CD4-positive, alpha-beta memory T cell (primary cell): ENCODE results near the gene TMEM163. TPM values are rescaled to one million over a fixed set of nuclear protein-coding genes. Genes with fewer than 3 reads are reported as not detected.

Experiments
- CTCF ChIA-PET: fragments of 350-600 bp; sonication (Branson Sonifier 250); formaldehyde crosslinking; loops from one replicate; lab custom pipeline; 2021; ENCODE audit warnings: inconsistent platforms; ENCODE audit not compliant: partially characterized antibody; lab: Charles Lee
- POLR2A ChIA-PET: fragments of 350-600 bp; sonication (Branson Sonifier 250); formaldehyde crosslinking; loops from one replicate; lab custom pipeline; 2021; ENCODE audit not compliant: partially characterized antibody; lab: Charles Lee
- DNase-seq, 5 donors: peaks; one replicate each; pipeline versions ENCODE4 v3.0.0 to v3.0.0-alpha.2; 2020 to 2022; ENCODE audit warnings: mixed read lengths in 1 of 5
- H3K27ac ChIP-seq: one replicate; pipeline ENCODE4 v1.7.0; 2013; ENCODE audit warnings: low read depth, low read length
- H3K27me3 ChIP-seq: 2 replicates; pipeline ENCODE4 v1.7.0; 2013; ENCODE audit warnings: mild to moderate bottlenecking, low read length, moderate library complexity; ENCODE audit not compliant: insufficient read depth
- H3K36me3 ChIP-seq: 2 replicates; pipeline ENCODE4 v1.7.0; 2013; ENCODE audit warnings: mild to moderate bottlenecking, low read length, moderate library complexity; ENCODE audit not compliant: insufficient read depth
- H3K4me1 ChIP-seq: 2 replicates; pipeline ENCODE4 v1.7.0; 2013; ENCODE audit warnings: mild to moderate bottlenecking, low read length, moderate library complexity; ENCODE audit not compliant: insufficient read depth
- H3K4me3 ChIP-seq, 2 donors: one replicate each; pipeline ENCODE4 v1.7.0; 2013; ENCODE audit warnings: low read length in 2 of 2, mild to moderate bottlenecking in 1 of 2
- H3K9me3 ChIP-seq, 2 donors: one replicate each; pipeline ENCODE4 v1.7.0; 2013; ENCODE audit warnings: low read length in 2 of 2, control low read depth in 1 of 2; ENCODE audit not compliant: control insufficient read depth in 1 of 2
- H3K27ac Mint-ChIP-seq, 7 donors: one replicate each; pipeline ENCODE4 v1.8.0; 2020 to 2021; ENCODE audit warnings: mixed read lengths in 7 of 7, mild to moderate bottlenecking in 6 of 7, inconsistent platforms in 3 of 7, moderate library complexity in 3 of 7
- H3K27me3 Mint-ChIP-seq, 2 donors: one replicate each; pipeline ENCODE4 v1.8.0; 2020 to 2021; ENCODE audit warnings: mixed read lengths in 2 of 2
- H3K36me3 Mint-ChIP-seq, 2 donors: one replicate each; pipeline ENCODE4 v1.8.0; 2020 to 2021; ENCODE audit warnings: mixed read lengths in 2 of 2, inconsistent platforms in 1 of 2, mild to moderate bottlenecking in 1 of 2
- H3K4me1 Mint-ChIP-seq, 4 donors: one replicate each; pipeline ENCODE4 v1.8.0; 2020 to 2021; ENCODE audit warnings: mixed read lengths in 4 of 4, mild to moderate bottlenecking in 1 of 4
- H3K4me3 Mint-ChIP-seq, 8 donors: one replicate each; pipeline ENCODE4 v1.8.0; 2020 to 2021; ENCODE audit warnings: mixed read lengths in 8 of 8, mild to moderate bottlenecking in 7 of 8, moderate library complexity in 6 of 8, inconsistent platforms in 3 of 8
- H3K9me3 Mint-ChIP-seq, 8 donors: one replicate each; pipeline ENCODE4 v1.8.0; 2020 to 2021; ENCODE audit warnings: mixed read lengths in 8 of 8, mild to moderate bottlenecking in 5 of 8, inconsistent platforms in 3 of 8, moderate library complexity in 1 of 8
- intact Hi-C: fragments of 100-400 bp; cut with micrococcal nuclease; formaldehyde crosslinking; loops from one replicate; pipeline ENCODE4 v1.15.1; 2023
- polyA plus RNA-seq, 2 donors: library from polyadenylated mRNA; unstranded; fragments of 300-500 nt; fragmentation: Illumina TruSeq; gene quantifications; one replicate each; pipeline ENCODE4 v1.2.3, GENCODE V29; 2021
- total RNA-seq, 2 experiments: library from RNA; stranded (reverse); gene quantifications; one replicate each; pipeline ENCODE4 v1.2.3, GENCODE V29; 2021

TMEM163 gene
- total and polyA plus RNA-seq, 4 experiments from 2014 or later: 0.47 TPM; not detected in 3

GRCh38 chr2:134431838-134432434 is 286.9 kb downstream of the TMEM163 start:
- peaks cover 0 to 11% (median 2%) of the 10 kb centered on the region in 4 donors for H3K4me1 Mint-ChIP-seq
- Histone ChIP-seq H3K27me3 (no peaks in the 10 kb centered on the region), H3K27ac (no peak overlapping the region), H3K9me3 (no peaks in the 10 kb centered on the region), H3K36me3 (peaks cover 46% of the 10 kb centered on the region), H3K4me1 (no peaks in the 10 kb centered on the region), H3K4me3 (no peak overlapping the region)
- H3K27ac Mint-ChIP-seq: peak overlapping the region in 6 of 7 donors; percentile 1 to 40 (median 33)
- ChIA-PET CTCF (interaction anchor here (2.3 kb wide), 1 partner anchor 11 kb away, joined by 6 read pairs; no protein-coding TSS in a partner anchor), POLR2A (no interaction called here)
- peaks cover 0 to 2% (median 0%) of the 10 kb centered on the region in 8 donors for H3K9me3 Mint-ChIP-seq
- H3K4me3 Mint-ChIP-seq: no peak overlapping the region
- no peak for DNase-seq
- peaks cover 70 to 85% of the 10 kb centered on the region in 2 donors for H3K36me3 Mint-ChIP-seq
- intact Hi-C loops: no loop called here
- H3K27me3 Mint-ChIP-seq: no peaks in the 10 kb centered on the region

- intact Hi-C loops: no loop called here
- no peaks in the 10 kb centered on the region for H3K27me3 ChIP-seq
- Mint-ChIP-seq H3K4me3 (no peak overlapping the region), H3K36me3 (peaks cover 80 to 89% of the 10 kb centered on the region in 2 donors), H3K27ac (peak overlapping the region in 2 of 7 donors; percentile 18 to 64), H3K4me1 (peaks cover 0 to 10% (median 2%) of the 10 kb centered on the region in 4 donors), H3K9me3 (peaks cover 0 to 2% (median 0%) of the 10 kb centered on the region in 8 donors), H3K27me3 (no peaks in the 10 kb centered on the region)
- DNase-seq: no peak
- no peak overlapping the region for H3K4me3 ChIP-seq
- ChIA-PET POLR2A (no interaction called here), CTCF (interaction anchor here (1.8 kb wide), 1 partner anchor 21 kb away, joined by 7 read pairs; no protein-coding TSS in a partner anchor)
- no peak overlapping the region for H3K27ac ChIP-seq
- H3K9me3 ChIP-seq: no peaks in the 10 kb centered on the region
- peaks cover 46% of the 10 kb centered on the region for H3K36me3 ChIP-seq
- no peaks in the 10 kb centered on the region for H3K4me1 ChIP-seq
These were observed 288.9 kb downstream of the TMEM163 start for GRCh38 chr2:134429886-134430285.

- Histone ChIP-seq H3K27ac (no peak overlapping the region), H3K27me3 (no peaks in the 10 kb centered on the region), H3K4me3 (no peak overlapping the region), H3K4me1 (no peaks in the 10 kb centered on the region), H3K9me3 (no peaks in the 10 kb centered on the region), H3K36me3 (peaks cover 60% of the 10 kb centered on the region)
- H3K9me3 Mint-ChIP-seq: peaks cover 0 to 2% (median 0%) of the 10 kb centered on the region in 8 donors
- no peaks in the 10 kb centered on the region for H3K27me3 Mint-ChIP-seq
- ChIA-PET CTCF (interaction anchor here (1.5 to 3.4 kb wide), 3 partner anchors 8 to 24 kb away, joined by 5 to 12 read pairs (median 8); no protein-coding TSS in a partner anchor), POLR2A (no interaction called here)
- H3K36me3 Mint-ChIP-seq: peaks cover 68 to 89% of the 10 kb centered on the region in 2 donors
- peaks cover 0 to 9% (median under 1%) of the 10 kb centered on the region in 4 donors for H3K4me1 Mint-ChIP-seq
- intact Hi-C loops: no loop called here
- H3K4me3 Mint-ChIP-seq: no peak overlapping the region
- DNase-seq: no peak
- H3K27ac Mint-ChIP-seq: peak overlapping the region in 3 of 7 donors; percentile 19 to 24 (median 23)
These were observed 292.1 kb downstream of the TMEM163 start for GRCh38 chr2:134426721-134427120.

DNA sequence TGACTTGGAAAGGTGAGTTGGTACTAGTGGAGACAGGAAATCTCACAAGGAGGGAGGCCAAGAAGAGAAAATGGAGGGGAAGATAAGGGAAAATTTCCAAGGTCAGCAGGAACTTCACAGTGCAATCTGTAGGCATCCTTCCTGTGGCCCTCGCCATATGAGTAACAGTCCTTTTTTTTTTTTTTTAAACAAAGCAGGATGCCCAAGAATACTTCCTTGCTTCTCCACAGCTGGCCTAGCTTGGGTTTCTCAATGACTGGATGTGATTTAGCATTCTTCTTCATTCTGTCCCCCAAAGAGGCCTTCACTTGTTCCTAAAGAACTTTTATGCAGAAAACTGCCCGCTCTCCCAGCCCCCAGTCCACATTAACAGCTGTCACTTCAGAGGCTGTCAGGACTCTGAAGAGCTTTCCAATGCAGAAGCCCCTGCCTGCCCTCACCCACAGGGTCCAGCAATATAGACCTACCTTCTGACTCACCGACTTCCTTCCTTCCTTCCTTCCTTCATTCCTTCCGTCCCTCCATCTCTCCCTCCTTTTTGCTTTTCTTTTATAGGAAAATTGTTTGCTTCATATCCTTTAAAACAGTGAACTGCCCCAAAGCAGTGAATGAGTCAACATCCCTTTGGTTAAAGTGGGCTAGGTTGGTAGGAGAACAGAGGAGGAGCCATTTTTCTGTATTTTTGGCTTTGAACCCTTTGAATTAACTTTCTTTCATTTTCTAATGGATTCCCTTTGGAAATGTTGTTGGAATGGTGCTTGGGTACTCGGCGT is 292.9 kb downstream of the TMEM163 start:
- Histone ChIP-seq H3K27ac (no peak overlapping the region), H3K4me1 (no peaks in the 10 kb centered on the region), H3K27me3 (no peaks in the 10 kb centered on the region), H3K9me3 (no peaks in the 10 kb centered on the region), H3K36me3 (peaks cover 58% of the 10 kb centered on the region), H3K4me3 (no peak overlapping the region)
- Mint-ChIP-seq H3K4me1 (peaks cover 0 to 7% (median under 1%) of the 10 kb centered on the region in 4 donors), H3K9me3 (peaks cover 0 to 1% (median 0%) of the 10 kb centered on the region in 8 donors), H3K4me3 (no peak overlapping the region), H3K27ac (peak overlapping the region in 4 of 7 donors; percentile 86 to 92 (median 88)), H3K27me3 (no peaks in the 10 kb centered on the region), H3K36me3 (peaks cover 60 to 81% of the 10 kb centered on the region in 2 donors)
- POLR2A ChIA-PET: no interaction called here
- intact Hi-C loops: no loop called here
- no peak for DNase-seq
- CTCF ChIA-PET: interaction anchor here (1.5 to 3.4 kb wide), 3 partner anchors 7 to 25 kb away, joined by 5 to 12 read pairs (median 8); no protein-coding TSS in a partner anchor

DNA sequence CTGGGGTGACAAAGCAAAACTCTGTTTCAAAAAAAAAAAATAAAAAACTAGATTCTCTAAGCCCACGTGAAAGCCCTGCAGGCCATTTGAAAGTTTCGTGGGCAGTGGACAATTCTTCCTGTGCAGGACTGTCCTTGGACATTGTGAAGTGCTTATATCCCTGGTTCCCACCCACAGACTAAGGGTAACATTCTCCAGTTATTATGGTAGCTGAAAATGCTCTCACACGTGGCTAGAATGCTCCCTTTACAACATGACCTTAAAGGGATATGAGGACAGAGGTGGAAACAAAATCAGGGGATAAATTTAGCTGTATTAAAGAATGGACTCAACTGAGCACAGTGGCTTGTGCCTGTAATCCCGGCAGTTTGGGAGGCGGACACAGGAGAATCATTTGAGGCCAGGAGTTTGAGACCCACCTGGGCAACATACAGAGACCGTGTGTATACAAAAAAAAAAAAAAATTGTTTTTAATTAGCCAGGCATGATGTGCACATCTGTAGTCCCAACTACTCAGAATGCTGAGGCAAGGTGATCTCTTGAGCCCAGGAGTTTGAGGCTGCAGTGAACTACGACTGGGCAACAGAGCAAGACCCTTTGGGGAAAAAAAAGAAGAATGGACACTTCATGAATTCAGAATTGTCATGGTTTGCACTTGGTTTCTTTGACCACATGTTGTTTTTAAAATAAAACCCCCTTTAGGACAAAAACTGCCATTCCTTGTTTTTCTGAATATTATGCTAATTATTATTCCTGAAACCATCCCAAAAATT is 297.1 kb downstream of the TMEM163 start:
- intact Hi-C loops: no loop called here
- Histone ChIP-seq H3K36me3 (peaks cover 34% of the 10 kb centered on the region), H3K27me3 (no peaks in the 10 kb centered on the region), H3K9me3 (no peaks in the 10 kb centered on the region), H3K4me1 (no peaks in the 10 kb centered on the region), H3K4me3 (no peak overlapping the region), H3K27ac (no peak overlapping the region)
- Mint-ChIP-seq H3K4me1 (peaks cover 0 to 6% (median 0%) of the 10 kb centered on the region in 4 donors), H3K27ac (no peak overlapping the region), H3K36me3 (peaks cover 50 to 58% of the 10 kb centered on the region in 2 donors), H3K9me3 (no peaks in the 10 kb centered on the region), H3K27me3 (no peaks in the 10 kb centered on the region), H3K4me3 (no peak overlapping the region)
- DNase-seq: no peak
- CTCF ChIA-PET: interaction anchor here (1.2 to 3.4 kb wide), 3 partner anchors 10 to 303 kb away, joined by 3 to 14 read pairs (median 6); no protein-coding TSS in a partner anchor
- POLR2A ChIA-PET: no interaction called here

GRCh38 chr2:134420920-134421319 is 297.9 kb downstream of the TMEM163 start:
- no peak overlapping the region for H3K4me3 Mint-ChIP-seq
- H3K9me3 Mint-ChIP-seq: no peaks in the 10 kb centered on the region
- ChIA-PET CTCF (interaction anchor here (1.2 to 3.4 kb wide), 3 partner anchors 10 to 302 kb away, joined by 3 to 14 read pairs (median 6); no protein-coding TSS in a partner anchor), POLR2A (interaction anchor here (1.1 kb wide), 1 partner anchor 9 kb away, joined by 5 read pairs; no protein-coding TSS in a partner anchor)
- peaks cover 41 to 50% of the 10 kb centered on the region in 2 donors for H3K36me3 Mint-ChIP-seq
- no peaks in the 10 kb centered on the region for H3K4me1 ChIP-seq
- no peaks in the 10 kb centered on the region for H3K27me3 ChIP-seq
- no peak for DNase-seq
- H3K27ac Mint-ChIP-seq: peak overlapping the region in 1 of 7 donors; percentile 22
- intact Hi-C loops: no loop called here
- no peak overlapping the region for H3K27ac ChIP-seq
- no peak overlapping the region for H3K4me3 ChIP-seq
- no peaks in the 10 kb centered on the region for H3K27me3 Mint-ChIP-seq
- no peaks in the 10 kb centered on the region for H3K9me3 ChIP-seq
- H3K4me1 Mint-ChIP-seq: peaks cover 0 to 9% (median 2%) of the 10 kb centered on the region in 4 donors
- peaks cover 34% of the 10 kb centered on the region for H3K36me3 ChIP-seq
